SK-N-SH treated with all-trans-retinoic acid at 6 μM for 48 hours (cell line): ENCODE data around the gene GRM7.

Experiments
- ATAC-seq: fragments of 200-7000 bp; cut with Tn5 transposase; 3 replicates; pipeline ENCODE4 v1.9.1; 2020; ENCODE audit warnings: mild to moderate bottlenecking, moderate library complexity
- BACH2 ChIP-seq: fragments of 250-450 bp; sonication (Bioruptor Pico); IDR thresholded peaks from 2 replicates; pipeline ENCODE4 v1.9.0; 2021; ENCODE audit warnings: mild to moderate bottlenecking, borderline replicate concordance
- CSDC2 ChIP-seq: fragments of 250-450 bp; sonication (Bioruptor Pico); IDR thresholded peaks from 2 replicates; pipeline ENCODE4 v1.5.0; 2020; ENCODE audit warnings: mild to moderate bottlenecking, moderate library complexity
- ESRRG ChIP-seq: fragments of 250-450 bp; sonication (Bioruptor Pico); IDR thresholded peaks from 2 replicates; pipeline ENCODE4 v1.6.1; 2021; ENCODE audit warnings: mild to moderate bottlenecking
- GLIS3 ChIP-seq: fragments of 250-450 bp; sonication (Bioruptor Pico); IDR thresholded peaks from 2 replicates; pipeline ENCODE4 v1.5.0; 2020; ENCODE audit warnings: mild to moderate bottlenecking, moderate library complexity
- ISL1 ChIP-seq: fragments of 250-450 bp; sonication (Bioruptor Pico); IDR thresholded peaks from 2 replicates; pipeline ENCODE4 v2.1.2; 2022; ENCODE audit warnings: mild to moderate bottlenecking, moderate library complexity
- OSR1 ChIP-seq: fragments of 250-450 bp; sonication (Bioruptor Pico); IDR thresholded peaks from 2 replicates; pipeline ENCODE4 v1.8.0; 2022; ENCODE audit warnings: moderate library complexity, mild to moderate bottlenecking, inconsistent platforms
- PPARA ChIP-seq: fragments of 250-450 bp; sonication (Bioruptor Pico); IDR thresholded peaks from 2 replicates; pipeline ENCODE4 v1.5.0; 2020; ENCODE audit warnings: mild to moderate bottlenecking, borderline replicate concordance
- RARB ChIP-seq: fragments of 250-450 bp; sonication (Bioruptor Pico); IDR thresholded peaks from 2 replicates; pipeline ENCODE4 v1.8.0; 2021; ENCODE audit warnings: mild to moderate bottlenecking, moderate library complexity
- SNAI2 ChIP-seq: fragments of 250-450 bp; sonication (Bioruptor Pico); IDR thresholded peaks from 2 replicates; pipeline ENCODE4 v1.5.0; 2020; ENCODE audit warnings: mild to moderate bottlenecking, moderate library complexity
- TCF4 ChIP-seq: fragments of 250-450 bp; sonication (Bioruptor Pico); IDR thresholded peaks from 2 replicates; pipeline ENCODE4 v1.8.0; 2021; ENCODE audit warnings: mild to moderate bottlenecking, moderate library complexity, borderline replicate concordance
- TOX ChIP-seq: fragments of 250-450 bp; sonication (Bioruptor Pico); IDR thresholded peaks from 2 replicates; pipeline ENCODE4 v1.8.0; 2021; ENCODE audit warnings: mild to moderate bottlenecking, moderate library complexity, borderline replicate concordance
- TSHZ2 ChIP-seq: fragments of 250-450 bp; sonication (Bioruptor Pico); IDR thresholded peaks from 2 replicates; pipeline ENCODE4 v1.5.0; 2020; ENCODE audit warnings: mild to moderate bottlenecking, moderate library complexity
- ZFP30 ChIP-seq: fragments of 450-650 bp; formaldehyde crosslinking; IDR thresholded peaks from 2 replicates; pipeline ENCODE4 v1.5.0; 2022; ENCODE audit warnings: mild to moderate bottlenecking, moderate library complexity
- ZNF565 ChIP-seq: fragments of 450-650 bp; formaldehyde crosslinking; conservative IDR thresholded peaks from 2 replicates; pipeline ENCODE4 v1.5.0; 2020; ENCODE audit warnings: low read depth, mild to moderate bottlenecking, moderate library complexity
- ZNF70 ChIP-seq: fragments of 450-650 bp; formaldehyde crosslinking; IDR thresholded peaks from 2 replicates; pipeline ENCODE4 v1.5.0; 2020; ENCODE audit warnings: mild to moderate bottlenecking, moderate library complexity
- ZNF8 ChIP-seq: fragments of 450-650 bp; formaldehyde crosslinking; IDR thresholded peaks from 2 replicates; pipeline ENCODE4 v1.5.0; 2020; ENCODE audit warnings: mild to moderate bottlenecking, moderate library complexity
- TF ChIP-seq, protein P1 (sequence below): fragments of 250-450 bp; sonication (Bioruptor Pico); IDR thresholded peaks from 2 replicates; pipeline ENCODE4 v1.8.0; 2020; ENCODE audit warnings: mild to moderate bottlenecking, moderate library complexity, borderline replicate concordance
- TF ChIP-seq, protein P2 (sequence below): fragments of 250-450 bp; sonication (Bioruptor Pico); IDR thresholded peaks from 2 replicates; pipeline ENCODE4 v1.5.1; 2021; ENCODE audit warnings: mild to moderate bottlenecking, moderate library complexity
- TF ChIP-seq, protein P3 (sequence below): fragments of 250-450 bp; sonication (Bioruptor Pico); IDR thresholded peaks from 2 replicates; pipeline ENCODE4 v1.8.0; 2021; ENCODE audit warnings: low read depth, mild to moderate bottlenecking, moderate library complexity, borderline replicate concordance
- TF ChIP-seq, protein P4 (sequence below): fragments of 250-450 bp; sonication (Bioruptor Pico); IDR thresholded peaks from 2 replicates; pipeline ENCODE4 v1.5.1; 2020; ENCODE audit warnings: low read depth, mild to moderate bottlenecking, moderate library complexity

GRM7 gene

DNA sequence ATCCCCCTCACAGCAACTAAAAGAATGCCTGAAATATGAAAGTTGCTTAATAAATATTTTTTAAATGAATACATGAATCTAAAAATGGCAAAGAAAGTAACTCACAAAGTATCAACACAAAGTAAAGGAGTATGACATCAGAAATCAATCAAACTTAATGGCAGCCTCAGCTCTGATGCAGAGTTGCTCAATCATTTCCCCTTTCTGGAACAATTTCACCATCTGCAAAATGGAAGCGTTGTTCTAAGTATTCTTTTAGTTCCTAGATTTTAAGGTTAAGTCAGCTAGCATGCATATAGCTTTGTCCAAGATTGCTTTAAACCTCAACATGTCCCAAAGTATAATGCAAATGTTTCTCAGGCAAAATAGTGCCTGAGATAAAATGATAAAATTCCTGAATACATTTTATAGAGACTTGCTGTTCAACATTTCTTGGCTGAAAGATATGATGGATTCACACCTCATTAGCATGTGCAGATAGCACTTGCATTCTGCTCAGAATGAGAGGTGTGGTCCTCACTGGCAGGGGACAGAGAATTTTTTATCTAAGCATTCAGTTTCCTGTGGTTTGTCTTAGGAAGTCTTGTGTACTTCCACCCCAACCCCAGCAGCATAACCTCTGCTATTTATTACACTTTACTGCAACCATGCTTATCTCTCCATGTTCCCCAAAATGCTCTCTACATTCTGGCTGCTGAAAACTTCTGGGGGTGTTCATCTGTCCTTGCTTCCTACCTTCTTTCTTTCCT, 429.3 kb downstream of the GRM7 start:
- TF ChIP-seq TSHZ2 (CRISPR knock-in tag), result no peak
- TF ChIP-seq OSR1 (CRISPR knock-in tag), result no peak
- no peak for TF ChIP-seq GLIS3 (CRISPR knock-in tag)
- no peak for TF ChIP-seq ZNF70
- TF ChIP-seq ZFP30 (CRISPR knock-in tag), result no peak
- TF ChIP-seq, protein P1, sequence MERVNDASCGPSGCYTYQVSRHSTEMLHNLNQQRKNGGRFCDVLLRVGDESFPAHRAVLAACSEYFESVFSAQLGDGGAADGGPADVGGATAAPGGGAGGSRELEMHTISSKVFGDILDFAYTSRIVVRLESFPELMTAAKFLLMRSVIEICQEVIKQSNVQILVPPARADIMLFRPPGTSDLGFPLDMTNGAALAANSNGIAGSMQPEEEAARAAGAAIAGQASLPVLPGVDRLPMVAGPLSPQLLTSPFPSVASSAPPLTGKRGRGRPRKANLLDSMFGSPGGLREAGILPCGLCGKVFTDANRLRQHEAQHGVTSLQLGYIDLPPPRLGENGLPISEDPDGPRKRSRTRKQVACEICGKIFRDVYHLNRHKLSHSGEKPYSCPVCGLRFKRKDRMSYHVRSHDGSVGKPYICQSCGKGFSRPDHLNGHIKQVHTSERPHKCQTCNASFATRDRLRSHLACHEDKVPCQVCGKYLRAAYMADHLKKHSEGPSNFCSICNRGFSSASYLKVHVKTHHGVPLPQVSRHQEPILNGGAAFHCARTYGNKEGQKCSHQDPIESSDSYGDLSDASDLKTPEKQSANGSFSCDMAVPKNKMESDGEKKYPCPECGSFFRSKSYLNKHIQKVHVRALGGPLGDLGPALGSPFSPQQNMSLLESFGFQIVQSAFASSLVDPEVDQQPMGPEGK (CRISPR knock-in tag), result no peak
- no peak for TF ChIP-seq TCF4 (CRISPR knock-in tag)
- TF ChIP-seq PPARA, result no peak
- no peak for TF ChIP-seq CSDC2 (CRISPR knock-in tag)
- no peak for TF ChIP-seq ZNF8 (CRISPR knock-in tag)
- TF ChIP-seq SNAI2 (CRISPR knock-in tag), result no peak
- no peak for TF ChIP-seq BACH2 (CRISPR knock-in tag)
- no peak for ATAC-seq

- ATAC-seq, result no peak
- no peak for TF ChIP-seq TSHZ2 (CRISPR knock-in tag)
- TF ChIP-seq ZNF70, result no peak
Measured at GRCh38 chr3:7292362-7292761, 431.4 kb downstream of the GRM7 start.

GRCh38 chr3:7293286-7293685, 432.4 kb downstream of the GRM7 start:
- TF ChIP-seq RARB (CRISPR knock-in tag), result no peak
- no peak for TF ChIP-seq TOX (CRISPR knock-in tag)
- no peak for TF ChIP-seq SNAI2 (CRISPR knock-in tag)
- no peak for TF ChIP-seq ISL1 (CRISPR knock-in tag)
- TF ChIP-seq ZNF8 (CRISPR knock-in tag), result no peak
- ATAC-seq, result no peak

- no peak for TF ChIP-seq ZNF8 (CRISPR knock-in tag)
- no peak for TF ChIP-seq TSHZ2 (CRISPR knock-in tag)
- TF ChIP-seq, protein P2, sequence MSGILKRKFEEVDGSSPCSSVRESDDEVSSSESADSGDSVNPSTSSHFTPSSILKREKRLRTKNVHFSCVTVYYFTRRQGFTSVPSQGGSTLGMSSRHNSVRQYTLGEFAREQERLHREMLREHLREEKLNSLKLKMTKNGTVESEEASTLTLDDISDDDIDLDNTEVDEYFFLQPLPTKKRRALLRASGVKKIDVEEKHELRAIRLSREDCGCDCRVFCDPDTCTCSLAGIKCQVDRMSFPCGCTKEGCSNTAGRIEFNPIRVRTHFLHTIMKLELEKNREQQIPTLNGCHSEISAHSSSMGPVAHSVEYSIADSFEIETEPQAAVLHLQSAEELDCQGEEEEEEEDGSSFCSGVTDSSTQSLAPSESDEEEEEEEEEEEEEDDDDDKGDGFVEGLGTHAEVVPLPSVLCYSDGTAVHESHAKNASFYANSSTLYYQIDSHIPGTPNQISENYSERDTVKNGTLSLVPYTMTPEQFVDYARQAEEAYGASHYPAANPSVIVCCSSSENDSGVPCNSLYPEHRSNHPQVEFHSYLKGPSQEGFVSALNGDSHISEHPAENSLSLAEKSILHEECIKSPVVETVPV (CRISPR knock-in tag), result no peak
- no peak for TF ChIP-seq TCF4 (CRISPR knock-in tag)
- TF ChIP-seq ESRRG (CRISPR knock-in tag), result no peak
- TF ChIP-seq BACH2 (CRISPR knock-in tag), result no peak
- TF ChIP-seq ISL1 (CRISPR knock-in tag), result no peak
- TF ChIP-seq OSR1 (CRISPR knock-in tag), result no peak
- no peak for TF ChIP-seq ZNF565 (CRISPR knock-in tag)
- TF ChIP-seq RARB (CRISPR knock-in tag), result no peak
- no peak for TF ChIP-seq ZNF70
- TF ChIP-seq, protein P3, sequence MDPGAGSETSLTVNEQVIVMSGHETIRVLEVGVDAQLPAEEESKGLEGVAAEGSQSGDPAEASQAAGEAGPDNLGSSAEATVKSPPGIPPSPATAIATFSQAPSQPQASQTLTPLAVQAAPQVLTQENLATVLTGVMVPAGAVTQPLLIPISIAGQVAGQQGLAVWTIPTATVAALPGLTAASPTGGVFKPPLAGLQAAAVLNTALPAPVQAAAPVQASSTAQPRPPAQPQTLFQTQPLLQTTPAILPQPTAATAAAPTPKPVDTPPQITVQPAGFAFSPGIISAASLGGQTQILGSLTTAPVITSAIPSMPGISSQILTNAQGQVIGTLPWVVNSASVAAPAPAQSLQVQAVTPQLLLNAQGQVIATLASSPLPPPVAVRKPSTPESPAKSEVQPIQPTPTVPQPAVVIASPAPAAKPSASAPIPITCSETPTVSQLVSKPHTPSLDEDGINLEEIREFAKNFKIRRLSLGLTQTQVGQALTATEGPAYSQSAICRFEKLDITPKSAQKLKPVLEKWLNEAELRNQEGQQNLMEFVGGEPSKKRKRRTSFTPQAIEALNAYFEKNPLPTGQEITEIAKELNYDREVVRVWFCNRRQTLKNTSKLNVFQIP (CRISPR knock-in tag), result no peak
- TF ChIP-seq, protein P4, sequence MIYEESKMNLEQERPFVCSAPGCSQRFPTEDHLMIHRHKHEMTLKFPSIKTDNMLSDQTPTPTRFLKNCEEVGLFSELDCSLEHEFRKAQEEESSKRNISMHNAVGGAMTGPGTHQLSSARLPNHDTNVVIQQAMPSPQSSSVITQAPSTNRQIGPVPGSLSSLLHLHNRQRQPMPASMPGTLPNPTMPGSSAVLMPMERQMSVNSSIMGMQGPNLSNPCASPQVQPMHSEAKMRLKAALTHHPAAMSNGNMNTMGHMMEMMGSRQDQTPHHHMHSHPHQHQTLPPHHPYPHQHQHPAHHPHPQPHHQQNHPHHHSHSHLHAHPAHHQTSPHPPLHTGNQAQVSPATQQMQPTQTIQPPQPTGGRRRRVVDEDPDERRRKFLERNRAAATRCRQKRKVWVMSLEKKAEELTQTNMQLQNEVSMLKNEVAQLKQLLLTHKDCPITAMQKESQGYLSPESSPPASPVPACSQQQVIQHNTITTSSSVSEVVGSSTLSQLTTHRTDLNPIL (CRISPR knock-in tag), result no peak
- no peak for TF ChIP-seq PPARA
- no peak for ATAC-seq
Measured at GRCh38 chr3:7305561-7305960, 444.6 kb downstream of the GRM7 start.
